ENCODE results near the gene CNTNAP2. TPM values are rescaled to one million over a fixed set of nuclear protein-coding genes. Genes with fewer than 3 reads are reported as not detected.

CNTNAP2 gene
- total RNA-seq, 4 donors from 2014 or later, result 0.91 to 16.0 TPM; not detected in 2

GRCh38 chr7:146655928-146656797 lies 539.6 kb downstream of the CNTNAP2 start:
- Histone ChIP-seq H3K36me3 (no peaks in the 10 kb centered on the region), H3K27me3 (no peaks in the 10 kb centered on the region), H3K9me3 (no peaks in the 10 kb centered on the region), H3K4me3 (no peak overlapping the region), H3K27ac (no peak overlapping the region), H3K4me1 (no peaks in the 10 kb centered on the region)
- intact Hi-C loops (cut with DNase I; ENCODE audit: low total_unique reads), result no loop called here
- no peak for DNase-seq
- no peak for TF ChIP-seq CTCF (IDR thresholded peaks at IDR 0.05)
- no peak for TF ChIP-seq POLR2A (IDR thresholded peaks at IDR 0.05)

- H3K36me3 ChIP-seq, result no peaks in the 10 kb centered on the region
- no peak for DNase-seq
- no peak overlapping the region for H3K4me3 ChIP-seq
- intact Hi-C loops (cut with DNase I; ENCODE audit: low total_unique reads), result no loop called here
- no peaks in the 10 kb centered on the region for H3K27me3 ChIP-seq
- TF ChIP-seq POLR2A (IDR thresholded peaks at IDR 0.05) (no peak), CTCF (IDR thresholded peaks at IDR 0.05) (no peak)
- H3K27ac ChIP-seq, result no peak overlapping the region
- H3K9me3 ChIP-seq, result no peaks in the 10 kb centered on the region
- no peaks in the 10 kb centered on the region for H3K4me1 ChIP-seq
These were observed 540.4 kb downstream of the CNTNAP2 start for GRCh38 chr7:146656988-146657387.

- Histone ChIP-seq H3K27me3 (no peaks in the 10 kb centered on the region), H3K4me3 (no peak overlapping the region), H3K9me3 (no peaks in the 10 kb centered on the region), H3K36me3 (no peaks in the 10 kb centered on the region), H3K27ac (no peak overlapping the region), H3K4me1 (no peaks in the 10 kb centered on the region)
- intact Hi-C loops (cut with DNase I; ENCODE audit: low total_unique reads), result no loop called here
- no peak for TF ChIP-seq CTCF (IDR thresholded peaks at IDR 0.05)
- no peak for TF ChIP-seq POLR2A (IDR thresholded peaks at IDR 0.05)
- no peak for DNase-seq
These were observed 542.0 kb downstream of the CNTNAP2 start for GRCh38 chr7:146658604-146659003.

GRCh38 chr7:146659732-146660131 lies 543.1 kb downstream of the CNTNAP2 start:
- TF ChIP-seq CTCF (IDR thresholded peaks at IDR 0.05) (no peak), POLR2A (IDR thresholded peaks at IDR 0.05) (no peak)
- Histone ChIP-seq H3K27me3 (no peaks in the 10 kb centered on the region), H3K4me1 (no peaks in the 10 kb centered on the region), H3K27ac (no peak overlapping the region), H3K9me3 (no peaks in the 10 kb centered on the region), H3K36me3 (no peaks in the 10 kb centered on the region), H3K4me3 (no peak overlapping the region)
- intact Hi-C loops (cut with DNase I; ENCODE audit: low total_unique reads), result no loop called here
- no peak for DNase-seq

- Histone ChIP-seq H3K4me1 (no peaks in the 10 kb centered on the region), H3K9me3 (no peaks in the 10 kb centered on the region), H3K36me3 (no peaks in the 10 kb centered on the region), H3K27me3 (no peaks in the 10 kb centered on the region), H3K27ac (no peak overlapping the region), H3K4me3 (no peak overlapping the region)
- DNase-seq, result no peak
- TF ChIP-seq POLR2A (IDR thresholded peaks at IDR 0.05) (no peak), CTCF (IDR thresholded peaks at IDR 0.05) (no peak)
- intact Hi-C loops (cut with DNase I; ENCODE audit: low total_unique reads), result no loop called here
These were observed 544.2 kb downstream of the CNTNAP2 start for GRCh38 chr7:146660839-146661238.

Measured in uterus (tissue), 4 donors.